HG03439 (cell line): ENCODE measurements around the gene ZC3H12C.
"Not testable (repeated sequence)": the region's sequence is repeated elsewhere in the genome, so short reads cannot be mapped to it uniquely, and the experiment has no call there.

Experiments used
- ATAC-seq: cut with Tn5 transposase; IDR thresholded peaks from one replicate; pipeline ENCODE4 v1.9.1; 2021; ENCODE audit warnings: mild to moderate bottlenecking, moderate library complexity; ENCODE audit not compliant: unreplicated experiment

Gene ZC3H12C

DNA sequence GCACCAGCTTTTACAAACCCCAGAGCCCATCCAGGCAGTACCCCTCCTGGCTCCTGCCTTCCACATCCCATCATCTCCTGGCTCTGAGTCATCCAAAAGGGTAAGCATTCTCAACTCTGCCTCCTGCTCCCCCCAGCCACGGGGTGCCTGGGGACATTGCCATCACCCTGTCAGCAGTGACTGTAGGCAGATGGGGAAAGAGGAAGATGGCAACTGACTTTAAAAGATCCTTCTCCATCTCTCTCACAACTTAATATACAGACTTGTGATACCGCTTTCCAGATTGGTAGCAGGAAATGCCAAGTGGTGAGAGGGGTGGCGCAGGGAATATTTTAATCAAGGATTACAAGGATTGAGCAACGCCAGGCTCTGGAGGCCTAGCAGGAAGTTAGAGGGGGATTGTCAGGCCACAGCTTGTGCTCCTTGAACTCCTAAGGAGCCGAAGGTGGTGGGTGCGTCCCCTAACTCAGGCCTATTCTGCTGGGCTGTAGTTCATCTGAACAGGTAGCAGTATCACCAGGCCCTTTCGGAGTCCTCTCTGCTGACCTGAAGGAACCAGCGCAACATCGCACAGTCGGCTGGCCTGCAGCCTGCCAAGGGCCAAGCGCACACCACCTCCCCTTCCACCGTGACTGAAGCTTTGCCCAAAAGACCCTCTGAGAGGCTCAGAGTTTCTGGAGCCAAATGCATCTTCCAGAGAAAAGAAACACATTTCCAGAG is 83.3 kb downstream of the ZC3H12C start:
- ATAC-seq = no peak

DNA sequence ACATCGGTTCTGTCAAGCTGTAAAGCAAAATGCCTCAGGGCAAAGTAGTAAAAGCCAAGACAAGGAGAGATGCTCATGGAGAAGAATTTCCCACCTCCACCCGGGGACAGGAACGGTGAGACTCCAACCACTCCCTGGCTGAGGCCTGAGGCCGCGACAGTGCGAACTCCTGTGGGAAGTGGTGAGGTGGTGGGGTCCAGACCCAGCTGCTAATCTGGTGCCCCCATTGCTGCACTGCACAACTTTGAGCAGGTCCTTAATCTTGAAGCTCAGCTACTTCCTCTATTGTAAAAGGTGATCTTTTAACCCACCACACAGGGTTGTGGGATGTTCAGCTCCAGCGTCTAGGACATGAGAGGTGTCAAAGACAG is 83.9 kb downstream of the ZC3H12C start:
- no peak for ATAC-seq

DNA sequence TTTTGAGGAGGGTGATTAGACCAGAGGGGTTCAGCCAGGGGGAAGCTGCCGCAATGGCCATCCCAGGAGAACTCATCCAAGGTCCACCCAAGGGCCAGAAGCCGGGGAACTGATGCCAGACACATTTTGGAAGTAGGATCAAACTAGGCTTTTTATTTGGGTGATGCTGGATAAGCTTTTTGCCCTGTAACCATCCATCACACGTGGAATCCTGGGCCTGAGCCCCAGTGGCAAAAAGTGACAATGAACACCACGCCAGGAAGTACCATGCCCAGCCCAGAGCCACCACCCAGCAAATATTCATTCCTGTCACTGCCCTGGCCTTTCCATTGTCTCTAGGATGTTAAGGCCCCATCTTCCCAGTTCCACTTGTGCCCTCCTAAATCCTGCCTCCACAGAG is 85.9 kb downstream of the ZC3H12C start:
- ATAC-seq = no peak

DNA sequence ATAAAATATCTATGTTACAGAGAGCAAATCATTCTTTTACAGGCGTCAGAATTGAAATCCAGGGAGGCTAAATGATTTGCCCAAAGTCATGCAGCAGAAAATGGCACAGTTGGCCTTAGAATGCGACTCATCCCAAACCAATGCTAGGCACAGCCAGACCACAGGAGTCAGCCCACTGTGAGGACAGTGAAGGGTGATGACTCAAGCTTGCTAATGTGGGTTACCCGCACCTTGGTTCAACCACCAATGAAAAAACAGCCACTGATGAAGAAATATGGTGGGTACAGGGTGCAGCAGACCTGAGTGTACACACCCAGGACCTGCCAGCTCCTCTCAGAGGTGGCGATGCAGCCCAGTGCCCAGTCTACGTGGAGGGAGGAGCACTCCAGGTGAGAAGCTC is 89.7 kb downstream of the ZC3H12C start:
- no peak for ATAC-seq

DNA sequence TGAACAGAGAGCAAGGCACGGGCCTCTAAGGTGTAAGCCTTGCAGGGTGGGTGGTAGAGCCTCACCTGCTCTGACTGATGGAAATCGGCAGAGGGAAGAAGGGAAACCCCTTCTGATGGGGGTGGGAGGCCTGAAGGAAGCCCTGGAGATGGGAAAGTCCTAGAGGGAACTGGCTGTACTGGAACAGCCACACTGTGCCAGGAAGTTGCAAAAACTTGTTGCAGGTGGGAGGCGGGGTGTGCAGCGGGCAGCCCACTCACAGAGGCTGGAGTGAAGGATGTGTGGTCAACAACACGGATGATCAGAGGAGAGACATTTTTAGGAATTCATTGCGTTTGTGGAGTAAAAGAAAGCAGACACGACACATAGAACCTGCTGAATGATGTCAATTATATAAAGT is 91.3 kb downstream of the ZC3H12C start:
- ATAC-seq = no peak

DNA sequence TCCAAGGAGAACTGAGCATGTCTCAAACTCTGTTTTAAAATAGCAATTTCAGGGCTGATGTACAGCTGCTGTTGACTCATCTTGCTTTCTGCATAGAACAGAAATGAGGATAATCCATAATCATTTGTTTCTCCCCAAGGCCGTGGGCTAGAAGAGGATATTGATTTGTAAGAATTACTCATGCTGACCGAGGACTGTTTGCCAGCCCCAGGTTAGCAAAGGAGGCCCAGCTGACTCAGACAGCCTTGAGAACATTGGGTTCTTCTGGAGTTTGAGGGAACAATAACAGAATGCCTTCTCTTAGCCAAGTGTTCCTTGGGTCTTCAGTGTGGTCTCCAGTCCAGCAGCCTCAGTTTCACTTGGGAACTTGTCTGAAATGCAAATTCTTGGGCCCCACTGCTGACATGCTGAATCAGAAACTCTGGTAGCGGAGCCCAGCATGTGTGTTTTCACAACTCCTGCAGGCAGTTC is 92.0 kb downstream of the ZC3H12C start:
- no peak for ATAC-seq

DNA sequence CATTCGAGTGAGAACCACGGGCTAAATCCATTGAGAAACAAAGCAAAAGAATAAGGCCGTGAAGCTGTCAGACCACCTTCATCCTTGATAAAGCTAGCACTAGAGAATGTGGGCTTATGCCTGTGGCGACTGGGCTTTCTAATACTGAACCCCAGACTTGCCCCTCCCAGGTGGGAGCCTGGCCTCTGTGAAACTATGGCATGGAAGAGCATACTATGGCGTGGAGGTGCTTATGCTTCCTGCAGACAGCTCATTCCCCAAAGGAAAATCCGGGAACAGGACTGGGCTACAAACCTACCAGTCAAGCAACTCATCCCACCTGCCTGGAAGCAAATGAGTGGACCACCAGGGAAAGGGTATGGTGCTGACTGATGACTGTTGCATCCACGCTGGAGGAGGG is 92.4 kb downstream of the ZC3H12C start:
- no peak for ATAC-seq

DNA sequence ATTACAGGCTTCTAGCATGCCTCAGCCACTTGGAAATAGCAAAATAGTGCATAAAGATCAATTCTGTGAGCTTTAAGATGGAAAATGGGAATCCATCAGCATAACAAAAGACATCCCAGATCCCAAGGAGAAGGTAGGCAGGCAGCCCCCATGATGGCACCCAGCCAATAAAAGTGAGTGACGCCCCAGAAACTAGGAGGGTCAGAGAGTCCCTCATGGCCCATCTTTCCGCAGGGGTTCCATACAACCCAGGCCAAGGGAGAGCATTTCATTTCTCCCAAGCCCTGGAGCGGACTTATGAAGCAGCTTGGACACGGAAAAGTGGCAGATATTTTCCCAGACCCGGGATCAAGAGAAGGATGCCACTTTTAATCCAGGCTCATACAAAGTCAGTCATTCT is 93.3 kb downstream of the ZC3H12C start:
- ATAC-seq = no peak

DNA sequence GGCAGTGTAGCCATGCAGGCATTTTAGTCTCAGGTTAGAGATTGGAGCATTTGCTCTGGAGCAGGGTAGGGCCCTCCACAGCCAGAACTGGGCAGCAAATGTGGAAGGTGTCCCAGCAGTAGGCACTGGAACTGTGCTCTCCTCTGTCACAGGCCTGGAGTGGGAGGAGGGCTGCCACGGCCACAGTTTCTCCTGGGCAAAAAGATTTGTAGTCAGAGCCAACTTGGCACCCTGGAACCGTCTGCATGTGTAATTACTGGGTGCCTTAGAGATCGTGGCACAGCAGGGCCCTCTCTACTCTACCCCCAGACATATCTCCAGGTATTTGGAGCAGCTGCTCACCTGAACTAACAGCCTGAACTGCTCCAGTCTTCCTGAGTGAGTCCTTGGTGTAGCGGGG is 93.7 kb downstream of the ZC3H12C start:
- no peak for ATAC-seq

DNA sequence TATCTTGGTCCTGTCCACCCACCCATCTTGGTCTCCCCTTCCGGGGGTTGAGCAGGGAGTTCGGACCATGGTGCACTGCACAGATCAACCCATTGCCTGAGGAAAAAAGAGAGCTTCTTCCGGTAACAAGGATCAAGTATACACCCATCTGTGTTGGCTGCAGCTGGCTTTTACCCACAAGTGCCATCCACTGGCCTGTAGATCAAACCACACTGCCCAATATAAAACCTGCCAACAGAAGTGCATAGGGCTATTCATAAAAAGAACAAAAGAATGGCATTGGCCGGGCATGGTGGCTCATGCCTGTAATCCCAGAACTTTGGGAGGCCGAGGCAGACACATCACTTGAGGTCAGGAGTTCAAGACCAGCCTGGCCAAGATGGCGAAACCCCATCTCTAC is 94.5 kb downstream of the ZC3H12C start:
- no peak for ATAC-seq

DNA sequence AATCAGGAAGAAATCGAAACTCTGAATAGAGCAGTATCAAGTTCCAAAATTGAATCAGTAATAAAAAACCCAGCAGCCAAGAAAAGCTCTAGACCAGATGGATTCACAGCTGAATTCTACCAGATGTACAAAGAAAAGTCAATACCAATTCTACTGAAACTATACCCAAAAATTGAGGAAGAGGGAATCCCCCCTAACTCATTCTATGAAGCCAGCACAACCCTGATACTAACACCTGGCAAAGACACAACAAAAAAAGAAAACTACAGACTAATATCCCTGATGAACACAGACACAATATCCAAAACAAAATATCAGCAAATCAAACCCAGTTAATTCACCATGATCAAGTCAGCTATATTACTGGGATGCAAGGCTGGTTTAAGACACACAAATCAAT is 97.7 kb downstream of the ZC3H12C start:
- ATAC-seq = no peak

DNA sequence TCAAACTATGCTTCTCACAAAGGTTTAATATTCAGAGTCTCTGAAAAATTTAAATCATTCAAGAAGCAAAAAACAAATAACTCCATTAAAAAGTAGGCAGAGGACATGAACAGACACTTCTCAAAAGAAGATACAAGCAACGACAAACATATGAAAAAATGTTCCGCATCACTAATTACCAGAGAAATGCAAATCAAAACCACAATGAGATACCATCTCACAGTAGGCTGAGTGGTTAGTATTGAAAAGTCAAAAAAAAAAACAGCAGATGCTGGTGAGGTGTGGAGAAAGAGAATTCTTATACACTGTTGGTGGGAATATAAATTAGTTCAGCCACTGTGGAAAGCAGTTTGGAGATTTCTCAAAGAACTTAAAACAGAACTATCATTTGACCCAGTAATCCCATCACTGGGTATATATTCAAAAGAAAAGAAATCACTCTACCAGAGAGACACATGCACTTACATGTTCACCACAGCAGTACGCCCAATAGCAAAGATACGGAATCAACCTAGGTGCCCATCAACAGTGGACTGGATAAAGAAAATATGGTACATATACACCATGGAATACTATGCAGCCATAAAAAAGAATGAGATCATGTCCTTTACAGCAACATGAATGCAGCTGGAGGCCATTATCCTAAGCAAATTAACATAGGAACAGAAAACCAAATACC is 99.6 kb downstream of the ZC3H12C start:
- peak; percentile 71 for ATAC-seq

DNA sequence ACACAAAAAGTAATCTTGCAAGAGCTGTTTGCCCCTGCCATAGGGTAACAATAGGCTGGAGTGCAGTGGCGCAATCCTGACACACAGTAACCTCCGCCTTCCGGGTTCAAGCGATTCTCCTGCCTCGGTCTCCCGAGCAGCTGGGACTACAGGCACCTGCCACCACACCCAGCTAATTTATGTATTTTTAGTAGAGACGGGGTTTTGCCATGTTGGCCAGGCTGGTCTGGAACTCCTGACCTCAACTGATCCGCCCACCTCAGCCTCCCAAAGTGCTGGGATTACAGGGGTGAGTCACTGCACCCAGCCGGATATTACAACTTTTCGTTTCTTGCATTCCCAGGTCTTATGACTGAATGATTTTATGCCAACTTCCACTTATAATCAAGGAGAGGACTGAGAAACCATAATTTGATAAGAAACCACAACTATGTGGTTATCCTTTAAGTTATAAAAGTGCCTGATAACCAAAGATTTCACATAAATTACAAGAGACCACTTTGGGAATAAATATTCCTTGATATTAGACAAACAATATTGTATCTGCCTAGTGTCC is 101.1 kb downstream of the ZC3H12C start:
- ATAC-seq = not testable (repeated sequence)

DNA sequence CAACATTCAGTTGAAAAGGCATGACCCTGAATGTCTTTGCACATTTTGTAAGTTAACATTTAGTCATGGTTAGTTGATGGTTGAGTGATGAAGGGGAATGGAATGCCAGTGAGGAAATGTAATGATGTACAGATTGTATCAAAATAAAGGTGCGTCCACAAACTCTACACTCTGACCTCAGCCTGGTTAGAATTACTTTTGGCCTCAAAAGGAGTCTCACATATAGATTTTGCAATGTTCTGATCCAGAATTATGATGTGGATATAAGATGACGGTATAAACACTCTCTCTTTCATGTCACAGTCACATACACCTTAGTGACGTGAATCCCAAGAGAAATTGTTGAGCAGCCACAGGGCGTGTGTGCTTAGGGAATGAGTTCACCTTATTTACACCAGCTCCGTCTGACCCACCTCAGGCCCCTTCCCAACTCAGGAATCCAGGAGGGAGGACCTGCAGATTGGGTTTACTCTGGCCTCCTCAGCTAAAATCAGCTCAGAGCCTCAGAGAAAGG is 103.1 kb downstream of the ZC3H12C start:
- no peak for ATAC-seq

DNA sequence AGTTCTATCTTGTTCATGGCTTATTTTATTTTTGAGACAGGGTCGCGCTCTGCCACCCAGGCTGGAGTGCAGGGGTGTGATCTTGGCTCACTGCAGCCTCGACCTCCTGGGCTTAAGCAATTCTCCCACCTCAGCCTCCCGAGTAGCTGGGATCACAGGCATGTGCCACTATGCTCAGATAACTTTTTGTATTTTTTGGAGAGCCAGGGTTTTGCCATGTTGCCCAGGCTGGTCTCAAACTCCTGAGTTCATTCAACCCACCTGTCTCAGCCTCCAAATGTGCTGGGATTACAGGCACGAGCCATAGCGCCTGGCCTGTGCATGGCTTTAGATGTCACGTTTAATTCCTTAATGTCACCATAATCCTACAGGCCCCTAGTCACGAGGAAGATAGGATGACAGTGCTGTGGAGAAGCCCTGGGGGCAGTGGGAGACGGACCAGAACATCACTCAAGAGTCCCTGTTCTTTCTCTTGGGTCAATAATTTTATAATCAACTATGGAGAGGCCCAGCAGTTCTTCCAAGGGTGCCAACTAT is 103.8 kb downstream of the ZC3H12C start:
- ATAC-seq = no peak

DNA sequence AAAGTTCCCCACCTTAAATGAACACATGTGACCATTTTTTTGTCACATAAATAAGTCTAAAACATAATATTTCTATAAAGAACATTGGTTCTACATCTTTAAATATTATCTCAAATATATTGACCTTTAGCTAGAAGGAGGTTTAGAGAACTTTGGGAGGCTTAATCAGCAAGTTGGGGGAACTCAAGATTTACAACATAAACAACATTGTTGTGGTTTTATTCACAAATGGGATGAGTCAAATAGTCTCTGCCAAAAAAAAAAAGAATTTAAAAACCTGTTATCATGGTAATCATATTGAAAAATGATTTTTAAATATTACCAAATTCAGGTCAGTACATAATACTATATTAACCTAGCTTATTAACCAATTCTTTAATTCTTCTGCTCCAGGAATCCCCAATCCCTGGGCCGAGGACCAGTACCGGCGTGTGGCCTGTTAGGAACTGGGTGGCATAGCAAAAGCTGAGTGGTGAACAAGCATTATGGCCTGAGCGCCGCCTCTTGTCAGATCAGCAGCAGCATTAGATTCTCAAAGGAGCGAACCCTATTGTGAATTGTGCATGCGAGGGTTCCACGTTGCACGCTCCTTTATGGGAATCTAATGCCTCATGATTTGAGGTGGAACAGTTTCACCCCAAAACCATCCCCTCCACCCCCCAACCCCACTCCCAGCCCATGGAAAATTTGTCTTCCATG is 105.0 kb downstream of the ZC3H12C start:
- no peak for ATAC-seq

DNA sequence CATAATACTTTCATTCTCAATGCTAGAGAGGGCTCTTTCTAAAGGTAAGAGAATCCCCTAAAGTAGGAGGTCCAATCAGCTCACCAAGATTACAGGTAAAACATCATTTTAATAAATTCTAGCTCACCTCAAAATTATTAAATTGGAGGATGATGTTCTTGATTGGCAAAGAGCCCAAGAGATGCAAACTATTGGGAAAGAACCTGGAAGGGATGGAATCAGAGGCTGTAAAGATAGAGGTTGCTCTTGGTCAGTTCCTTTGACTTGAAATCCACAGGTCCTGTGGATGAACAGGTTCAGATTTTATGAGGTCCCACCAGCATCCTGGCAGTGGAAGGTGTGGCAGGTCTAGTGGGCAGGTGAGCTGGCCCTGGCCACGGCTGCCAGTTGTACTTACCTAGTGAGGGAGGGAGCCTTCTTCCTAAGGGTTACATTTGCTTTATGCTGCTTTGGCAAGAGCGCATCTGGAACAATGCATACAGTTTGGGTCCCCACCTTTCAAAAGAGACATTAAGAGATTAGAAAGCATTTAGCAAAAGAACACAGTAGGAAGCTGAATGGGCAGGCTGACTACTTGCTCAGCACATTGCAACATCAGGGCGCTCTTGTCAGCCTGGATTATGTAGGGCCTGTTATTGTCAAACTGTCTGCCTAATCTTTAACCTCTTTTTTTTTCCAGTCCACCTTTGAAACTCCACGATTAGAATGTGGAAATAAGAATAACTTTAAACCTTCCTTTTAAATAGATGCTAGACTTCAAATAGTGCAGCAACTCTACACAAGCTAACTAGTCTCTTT is 106.2 kb downstream of the ZC3H12C start:
- no peak for ATAC-seq

DNA sequence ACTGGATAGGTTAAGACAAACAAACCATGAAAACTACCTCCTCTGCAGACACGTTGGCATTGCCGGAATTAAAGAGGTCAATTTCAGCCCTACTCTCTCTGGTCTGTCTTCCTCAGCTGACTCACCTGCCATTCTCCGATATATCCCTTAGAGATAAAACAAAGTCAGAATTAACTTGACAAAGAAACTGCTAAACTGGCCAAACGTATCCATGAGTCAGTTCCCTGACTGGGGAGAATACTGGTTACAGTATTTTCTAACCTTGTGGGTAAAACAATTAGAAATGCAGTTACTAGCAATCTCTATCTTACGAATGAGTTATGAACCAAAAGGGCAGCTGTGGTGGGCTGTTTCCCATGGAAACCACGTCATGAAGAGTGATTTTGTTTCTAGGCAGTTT is 107.0 kb downstream of the ZC3H12C start:
- no peak for ATAC-seq

DNA sequence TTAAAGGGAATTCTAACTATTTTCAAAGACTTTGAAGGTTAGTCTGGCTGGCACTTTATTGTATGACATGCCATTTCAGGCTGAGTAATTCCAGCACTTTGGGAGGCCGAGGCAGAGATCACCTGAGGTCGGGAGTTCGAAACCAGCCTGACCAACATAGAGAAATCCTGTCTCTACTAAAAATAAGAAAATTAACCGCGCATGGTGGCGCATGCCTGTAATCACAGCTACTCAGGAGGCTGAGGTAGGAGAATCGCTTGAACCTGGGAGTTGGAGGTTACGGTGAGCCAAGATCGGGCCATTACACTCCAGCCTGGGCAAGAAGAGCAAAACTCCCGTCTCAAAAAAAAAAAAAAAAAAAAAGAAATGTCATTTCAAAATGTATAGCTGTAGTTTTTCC is 107.6 kb downstream of the ZC3H12C start:
- no peak for ATAC-seq

DNA sequence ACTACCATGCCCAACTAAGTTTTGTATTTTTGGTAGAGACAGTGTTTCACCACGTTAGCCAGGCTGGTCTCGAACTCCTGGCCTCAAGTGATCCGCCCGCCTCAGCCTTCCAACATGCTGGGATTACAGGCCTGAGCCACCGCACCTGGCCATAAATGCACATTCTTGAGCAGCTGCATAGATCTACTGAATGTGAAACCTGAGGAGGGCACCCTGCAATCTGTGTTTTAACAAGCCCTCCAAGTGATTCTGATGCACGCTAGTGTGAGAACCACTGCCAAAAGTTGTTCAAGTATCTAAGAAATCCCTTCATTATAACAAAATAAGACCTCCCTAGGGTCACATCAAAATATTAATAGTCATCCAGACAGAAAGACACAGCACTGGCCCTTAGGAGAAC is 113.9 kb downstream of the ZC3H12C start:
- no peak for ATAC-seq
